ENCODE data around the gene PIP5KL1.

DNA sequence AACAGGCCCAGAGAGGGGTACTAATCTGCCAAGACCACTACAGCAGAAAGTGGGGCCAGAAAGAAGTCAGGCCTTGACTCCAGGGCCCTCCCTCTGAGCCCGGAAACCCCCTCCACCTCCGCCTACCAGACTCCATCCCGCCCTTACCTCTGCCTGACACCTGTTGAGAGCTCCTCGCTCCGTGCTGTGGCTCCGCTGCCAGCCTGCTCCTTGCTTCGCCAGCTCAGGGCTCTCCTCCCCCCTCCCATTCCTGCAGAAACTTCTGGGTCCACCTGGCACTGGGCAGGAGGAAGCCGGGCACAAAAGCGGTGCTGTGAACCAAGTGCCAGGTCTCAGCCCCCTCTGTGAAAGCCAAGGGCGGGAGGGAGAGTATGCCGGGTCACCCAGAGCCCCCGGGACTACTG, 24.8 kb downstream of the PIP5KL1 start:
- TF ChIP-seq POLR2A (IDR thresholded peaks at IDR 0.05; ENCODE audit: low read length) = no peak
- no peak for TF ChIP-seq GATA1 (IDR thresholded peaks at IDR 0.05; ENCODE audit: low read depth, low read length)
